Activated naive CD4-positive, alpha-beta T cell treated with anti-CD3 and anti-CD28 coated beads, Interleukin-2, amount 50 U/mL, for 16 hours (primary cell): ENCODE results near the gene WDR54.
"Not testable (repeated sequence)": the region's sequence is repeated elsewhere in the genome, so short reads cannot be mapped to it uniquely, and the experiment has no call there.

Source experiments
- DNase-seq: peaks from one replicate; pipeline ENCODE4 v3.0.0-alpha.2; 2020

The WDR54 gene

GRCh38 chr2:74429487-74430451 is 8.2 kb downstream of the WDR54 start:
- no peak for DNase-seq

- no peak for DNase-seq
Measured at GRCh38 chr2:74430502-74430901, 9.0 kb downstream of the WDR54 start.

GRCh38 chr2:74436111-74436805 is 14.7 kb downstream of the WDR54 start:
- no peak for DNase-seq

GRCh38 chr2:74436848-74437695 is 15.5 kb downstream of the WDR54 start:
- no peak for DNase-seq

GRCh38 chr2:74438248-74438647 is 16.7 kb downstream of the WDR54 start:
- DNase-seq, result no peak

GRCh38 chr2:74439373-74439772 is 17.8 kb downstream of the WDR54 start:
- no peak for DNase-seq

- no peak for DNase-seq
Measured at GRCh38 chr2:74439803-74440377, 18.4 kb downstream of the WDR54 start.

- peak; percentile 53 for DNase-seq
Measured at GRCh38 chr2:74440378-74441169, 19.0 kb downstream of the WDR54 start.

GRCh38 chr2:74441170-74441689 is 19.7 kb downstream of the WDR54 start:
- no peak for DNase-seq

GRCh38 chr2:74441690-74442482 is 20.4 kb downstream of the WDR54 start, which contains the start of gene RTKN:
Gene RTKN (minus strand): TSS chr2:74441937. CDS start chr2:74441816, 121 bp downstream.
- DNase-seq, result peak; percentile 26

- DNase-seq, result not testable (repeated sequence)
Measured at GRCh38 chr2:74442483-74443297, 21.2 kb downstream of the WDR54 start.

- no peak for DNase-seq
Measured at GRCh38 chr2:74444498-74445318, 23.2 kb downstream of the WDR54 start.

GRCh38 chr2:74447230-74447999 is 25.9 kb downstream of the WDR54 start:
- no peak for DNase-seq

- DNase-seq, result no peak
Measured at GRCh38 chr2:74448771-74449170, 27.2 kb downstream of the WDR54 start.

GRCh38 chr2:74450570-74451190 is 29.1 kb downstream of the WDR54 start:
- no peak for DNase-seq

- DNase-seq, result peak; percentile 94
Measured at GRCh38 chr2:74454654-74455511, 33.4 kb downstream of the WDR54 start, which contains the start of gene INO80B. Gene INO80B (plus strand): TSS chr2:74455087. CDS start chr2:74455117, 30 bp downstream.
